Vagina (tissue), 2 donors: ENCODE results near the gene C1QTNF12. TPM values are rescaled to one million over a fixed set of nuclear protein-coding genes. Genes with fewer than 3 reads are reported as not detected.

Experiments used
- DNase-seq, 2 donors: peaks; one replicate each; pipeline ENCODE4 v3.0.0-alpha.2; 2017; ENCODE audit errors: extremely low spot score in 2 of 2
- H3K27ac ChIP-seq: fragments of 200-600 bp; sonication (generic); one replicate; pipeline ENCODE4 v1.5.1; 2019
- H3K27me3 ChIP-seq: fragments of 200-600 bp; sonication (generic); one replicate; pipeline ENCODE4 v1.5.1; 2019
- H3K36me3 ChIP-seq, 2 donors: fragments of 200-600 bp; sonication (generic); one replicate each; pipeline ENCODE4 v1.5.1; 2017 to 2019
- H3K4me1 ChIP-seq: fragments of 200-600 bp; sonication (generic); one replicate; pipeline ENCODE4 v1.5.1; 2019
- H3K4me3 ChIP-seq, 2 donors: fragments of 200-600 bp; sonication (generic); 1 replicate in 1 of 2; 2 replicates in 1 of 2; pipeline ENCODE4 v1.5.1; 2016 to 2019
- H3K9me3 ChIP-seq: fragments of 200-600 bp; sonication (generic); one replicate; pipeline ENCODE4 v1.5.1; 2019
- CTCF ChIP-seq, 3 experiments: fragments of 450-650 bp in 2 of 3; fragments of 200-600 bp in 1 of 3; sonication (generic) in 1 of 3; IDR thresholded peaks; one replicate each; pipeline ENCODE4 v1.5.1; 2017 to 2019; ENCODE audit warnings: antibody characterized with exemption in 3 of 3, mild to moderate bottlenecking in 2 of 3, moderate library complexity in 2 of 3
- POLR2A ChIP-seq, 2 donors: fragments of 450-650 bp; IDR thresholded peaks; one replicate each; pipeline ENCODE4 v1.6.1; 2017; ENCODE audit warnings: antibody characterized with exemption in 2 of 2, mild to moderate bottlenecking in 2 of 2, moderate library complexity in 2 of 2
- POLR2AphosphoS5 ChIP-seq, 2 donors: sonication (generic); formaldehyde crosslinking; IDR thresholded peaks; one replicate each; pipeline ENCODE4 v1.9.0; 2017; ENCODE audit warnings: antibody characterized with exemption in 2 of 2, mild to moderate bottlenecking in 2 of 2, low read depth in 1 of 2; ENCODE audit not compliant: insufficient read depth in 1 of 2
- intact Hi-C: fragments of 100-400 bp; cut with DNase I; formaldehyde crosslinking; loops from one replicate; pipeline ENCODE4 v1.15.1; 2023
- total RNA-seq: library from RNA; depleted of rRNA; stranded (reverse); fragments of >200 nt; gene quantifications from one replicate; pipeline ENCODE4 v1.2.3, GENCODE V29; 2016

The C1QTNF12 gene
- total RNA-seq, 1 donor from 2014 or later: not detected

GRCh38 chr1:1274931-1275431 is 28.5 kb upstream of the C1QTNF12 start:
- Histone ChIP-seq H3K27ac (no peak overlapping the region), H3K4me3 (peak overlapping the region in 1 of 2 donors; percentile 97), H3K4me1 (peaks cover 47% of the 10 kb centered on the region), H3K27me3 (no peaks in the 10 kb centered on the region), H3K9me3 (no peaks in the 10 kb centered on the region), H3K36me3 (no peaks in the 10 kb centered on the region)
- DNase-seq: no peak
- TF ChIP-seq POLR2AphosphoS5 (IDR thresholded peaks at IDR 0.05; ENCODE audit: insufficient read depth in 1 of 2, low read depth in 1 of 2) (no peak), POLR2A (IDR thresholded peaks at IDR 0.05) (no peak), CTCF (IDR thresholded peaks at IDR 0.05) (no peak)
- intact Hi-C loops: no loop called here

DNA sequence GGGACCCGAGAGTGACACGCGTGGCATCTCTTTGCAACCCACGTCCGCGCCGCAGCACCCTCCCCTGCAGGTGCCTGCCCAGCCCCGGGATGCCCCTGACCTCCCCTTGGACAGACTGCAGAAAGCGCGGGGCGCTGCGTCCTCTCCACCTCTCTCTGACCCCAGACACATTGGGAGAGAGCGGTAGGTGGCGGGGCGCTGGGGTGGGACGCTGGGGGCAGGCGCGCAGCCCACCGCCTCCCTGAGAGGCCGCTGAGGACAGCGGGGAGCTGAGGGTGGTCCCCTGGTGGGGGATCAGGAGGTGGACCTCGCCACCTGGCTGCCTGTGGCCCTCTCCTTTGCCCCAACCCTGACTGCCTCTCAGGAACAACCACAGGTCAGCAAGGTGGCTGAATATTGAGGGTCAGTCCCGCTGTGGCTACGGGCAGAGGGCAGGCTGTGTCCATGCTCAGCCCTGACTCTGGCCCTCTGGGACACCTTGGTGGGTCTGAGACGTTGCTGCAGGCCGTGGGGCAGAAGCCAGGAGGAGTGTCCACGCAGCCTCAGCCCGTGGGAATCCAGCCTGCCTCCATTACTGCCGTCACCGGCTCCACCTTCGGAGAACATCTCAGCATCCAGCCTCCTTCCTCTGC is 27.9 kb upstream of the C1QTNF12 start:
- no peaks in the 10 kb centered on the region for H3K9me3 ChIP-seq
- H3K27me3 ChIP-seq: no peaks in the 10 kb centered on the region
- peaks cover 53% of the 10 kb centered on the region for H3K4me1 ChIP-seq
- intact Hi-C loops: no loop called here
- H3K27ac ChIP-seq: peak overlapping the region; percentile 78
- H3K36me3 ChIP-seq: no peaks in the 10 kb centered on the region
- no peak for TF ChIP-seq POLR2A (IDR thresholded peaks at IDR 0.05)
- peak overlapping the region; percentile 87 to 97 for H3K4me3 ChIP-seq
- DNase-seq: no peak

GRCh38 chr1:1273512-1274298 is 27.2 kb upstream of the C1QTNF12 start, which contains the start of gene UBE2J2:
TSS of gene UBE2J2 (minus strand) at chr1:1273854. CDS start at chr1:1267992, 5,862 bp downstream.
- H3K27me3 ChIP-seq: no peaks in the 10 kb centered on the region
- H3K9me3 ChIP-seq: no peaks in the 10 kb centered on the region
- DNase-seq: no peak
- H3K4me1 ChIP-seq: peaks cover 56% of the 10 kb centered on the region
- intact Hi-C loops: no loop called here
- H3K4me3 ChIP-seq: peak within 1 kb of the TSS; percentile 87 to 97
- no peaks in the 10 kb centered on the region for H3K36me3 ChIP-seq
- TF ChIP-seq CTCF (IDR thresholded peaks at IDR 0.05): no peak
- peak; percentile 60 to 62 for TF ChIP-seq POLR2AphosphoS5 (IDR thresholded peaks at IDR 0.05; ENCODE audit: insufficient read depth in 1 of 2, low read depth in 1 of 2)
- peak in 1 of 2 donors; percentile 40 for TF ChIP-seq POLR2A (IDR thresholded peaks at IDR 0.05)
- peak within 1 kb of the TSS; percentile 84 for H3K27ac ChIP-seq

- peak overlapping the region; percentile 87 to 97 for H3K4me3 ChIP-seq
- peaks cover 56% of the 10 kb centered on the region for H3K4me1 ChIP-seq
- H3K36me3 ChIP-seq: peaks cover 0 to 3% of the 10 kb centered on the region in 2 donors
- intact Hi-C loops: no loop called here
- H3K27ac ChIP-seq: peak overlapping the region; percentile 84
- no peak for DNase-seq
- TF ChIP-seq POLR2A (IDR thresholded peaks at IDR 0.05): no peak
- no peak for TF ChIP-seq CTCF (IDR thresholded peaks at IDR 0.05)
- TF ChIP-seq POLR2AphosphoS5 (IDR thresholded peaks at IDR 0.05; ENCODE audit: insufficient read depth in 1 of 2, low read depth in 1 of 2): no peak
- no peaks in the 10 kb centered on the region for H3K27me3 ChIP-seq
- H3K9me3 ChIP-seq: no peaks in the 10 kb centered on the region
Measured at GRCh38 chr1:1273209-1273511, 26.6 kb upstream of the C1QTNF12 start.

- DNase-seq: no peak
- TF ChIP-seq CTCF (IDR thresholded peaks at IDR 0.05): no peak
- TF ChIP-seq POLR2AphosphoS5 (IDR thresholded peaks at IDR 0.05; ENCODE audit: insufficient read depth in 1 of 2, low read depth in 1 of 2): peak in 1 of 2 donors; percentile 11
- peak overlapping the region; percentile 87 to 97 for H3K4me3 ChIP-seq
- H3K27ac ChIP-seq: peak overlapping the region; percentile 84
- peaks cover 56% of the 10 kb centered on the region for H3K4me1 ChIP-seq
- intact Hi-C loops: no loop called here
- peaks cover 0 to 6% of the 10 kb centered on the region in 2 donors for H3K36me3 ChIP-seq
- H3K27me3 ChIP-seq: no peaks in the 10 kb centered on the region
- H3K9me3 ChIP-seq: no peaks in the 10 kb centered on the region
Measured at GRCh38 chr1:1272341-1273208, 26.1 kb upstream of the C1QTNF12 start.
